CD4-positive, alpha-beta T cell treated with Interleukin-1 beta for 1 hour (primary cell): ENCODE data around the gene TTC36.
"Not testable (repeated sequence)": the region's sequence is repeated elsewhere in the genome, so short reads cannot be mapped to it uniquely, and the experiment has no call there.

ENCODE experiments used
- DNase-seq, 2 donors: peaks; one replicate each; pipeline ENCODE4 v3.0.0-alpha.2; 2020 to 2022

The TTC36 gene

GRCh38 chr11:118532852-118533768 lies 5.8 kb downstream of the TTC36 start:
- no peak for DNase-seq

- no peak for DNase-seq
Measured at GRCh38 chr11:118533769-118534729, 6.8 kb downstream of the TTC36 start.

GRCh38 chr11:118535261-118535660 lies 8.0 kb downstream of the TTC36 start:
- no peak for DNase-seq

- DNase-seq, result no peak
Measured at GRCh38 chr11:118536726-118537125, 9.5 kb downstream of the TTC36 start.

GRCh38 chr11:118537409-118537980 lies 10.2 kb downstream of the TTC36 start:
- DNase-seq, result no peak

GRCh38 chr11:118544010-118544646 lies 16.9 kb downstream of the TTC36 start:
- DNase-seq, result no peak

- DNase-seq, result no peak
Measured at GRCh38 chr11:118544647-118545010, 17.4 kb downstream of the TTC36 start.

GRCh38 chr11:118545533-118545932 lies 18.3 kb downstream of the TTC36 start:
- DNase-seq, result no peak

GRCh38 chr11:118547132-118547531 lies 19.9 kb downstream of the TTC36 start:
- DNase-seq, result no peak

- DNase-seq, result no peak
Measured at GRCh38 chr11:118552341-118552740, 25.1 kb downstream of the TTC36 start.

GRCh38 chr11:118560806-118561205 lies 33.5 kb downstream of the TTC36 start:
- DNase-seq, result no peak

GRCh38 chr11:118565051-118565450 lies 37.8 kb downstream of the TTC36 start:
- DNase-seq, result no peak

GRCh38 chr11:118569670-118570069 lies 42.4 kb downstream of the TTC36 start:
- no peak for DNase-seq

GRCh38 chr11:118570787-118571186 lies 43.5 kb downstream of the TTC36 start:
- DNase-seq, result no peak

- not testable (repeated sequence) for DNase-seq
Measured at GRCh38 chr11:118571701-118572060, 44.4 kb downstream of the TTC36 start.

- peak; percentile 83 to 84 for DNase-seq
Measured at GRCh38 chr11:118572061-118572980, 45.0 kb downstream of the TTC36 start, which contains the start of gene ARCN1. TSS of gene ARCN1 (plus strand) at chr11:118572409. CDS start at chr11:118572548, 139 bp downstream.

- peak; percentile 14 to 59 for DNase-seq
Measured at GRCh38 chr11:118572981-118573550, 45.8 kb downstream of the TTC36 start.

GRCh38 chr11:118574636-118575035 lies 47.4 kb downstream of the TTC36 start:
- no peak for DNase-seq

GRCh38 chr11:118577995-118578394 lies 50.7 kb downstream of the TTC36 start:
- not testable (repeated sequence) for DNase-seq
